ENCODE measurements around the gene PHLDB1. TPM values are rescaled to one million over a fixed set of nuclear protein-coding genes. Genes with fewer than 3 reads are reported as not detected.

PHLDB1 gene
- total and polyA plus RNA-seq, 7 donors = 12.6 to 45.8 (median 27.7) TPM

DNA sequence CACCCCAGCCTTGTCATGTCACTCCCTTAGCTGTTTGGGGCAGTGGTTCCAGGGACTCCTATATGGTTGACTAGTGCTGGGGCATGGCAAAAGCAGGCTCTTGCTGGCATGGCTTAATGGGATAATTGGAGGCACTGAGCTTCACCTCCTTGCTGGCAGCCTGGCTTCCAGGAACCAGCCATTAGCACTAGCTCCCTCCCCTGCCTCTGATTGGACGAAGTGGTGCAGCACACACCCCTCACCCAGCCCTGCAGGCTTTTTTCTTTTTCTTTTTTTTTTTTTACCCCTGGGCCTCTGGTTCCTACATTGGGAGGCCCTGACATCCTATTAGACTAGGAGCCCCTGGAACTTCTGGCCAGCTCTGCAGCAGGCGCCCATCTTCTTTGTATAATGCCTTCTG is 18.6 kb downstream of the PHLDB1 start:
- H3K36me3 ChIP-seq (ENCODE audit: insufficient read depth in 1 of 2, low read depth in 1 of 2) = peaks cover 0 to 43% of the 10 kb centered on the region in 2 donors
- 88 to 91% (median 89%) methylated on average over 2 of the region's 2 CpGs for WGBS, 3 donors
- no peak overlapping the region for H3K4me3 ChIP-seq
- DNase-seq (peak in 1 of 2 donors; percentile 33), ATAC-seq (no peak)
- peaks cover 60% of the 10 kb centered on the region for H3K4me1 ChIP-seq
- TF ChIP-seq, protein P1, sequence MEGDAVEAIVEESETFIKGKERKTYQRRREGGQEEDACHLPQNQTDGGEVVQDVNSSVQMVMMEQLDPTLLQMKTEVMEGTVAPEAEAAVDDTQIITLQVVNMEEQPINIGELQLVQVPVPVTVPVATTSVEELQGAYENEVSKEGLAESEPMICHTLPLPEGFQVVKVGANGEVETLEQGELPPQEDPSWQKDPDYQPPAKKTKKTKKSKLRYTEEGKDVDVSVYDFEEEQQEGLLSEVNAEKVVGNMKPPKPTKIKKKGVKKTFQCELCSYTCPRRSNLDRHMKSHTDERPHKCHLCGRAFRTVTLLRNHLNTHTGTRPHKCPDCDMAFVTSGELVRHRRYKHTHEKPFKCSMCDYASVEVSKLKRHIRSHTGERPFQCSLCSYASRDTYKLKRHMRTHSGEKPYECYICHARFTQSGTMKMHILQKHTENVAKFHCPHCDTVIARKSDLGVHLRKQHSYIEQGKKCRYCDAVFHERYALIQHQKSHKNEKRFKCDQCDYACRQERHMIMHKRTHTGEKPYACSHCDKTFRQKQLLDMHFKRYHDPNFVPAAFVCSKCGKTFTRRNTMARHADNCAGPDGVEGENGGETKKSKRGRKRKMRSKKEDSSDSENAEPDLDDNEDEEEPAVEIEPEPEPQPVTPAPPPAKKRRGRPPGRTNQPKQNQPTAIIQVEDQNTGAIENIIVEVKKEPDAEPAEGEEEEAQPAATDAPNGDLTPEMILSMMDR (IDR thresholded peaks at IDR 0.05) = no peak
- intact Hi-C loops (cut with DNase I) = no loop called here
- H3K9me3 ChIP-seq = no peaks in the 10 kb centered on the region
- no peaks in the 10 kb centered on the region for H3K27me3 ChIP-seq (ENCODE audit: insufficient read depth in 3 of 3, low read length in 2 of 3)
- no peak overlapping the region for H3K27ac ChIP-seq

DNA sequence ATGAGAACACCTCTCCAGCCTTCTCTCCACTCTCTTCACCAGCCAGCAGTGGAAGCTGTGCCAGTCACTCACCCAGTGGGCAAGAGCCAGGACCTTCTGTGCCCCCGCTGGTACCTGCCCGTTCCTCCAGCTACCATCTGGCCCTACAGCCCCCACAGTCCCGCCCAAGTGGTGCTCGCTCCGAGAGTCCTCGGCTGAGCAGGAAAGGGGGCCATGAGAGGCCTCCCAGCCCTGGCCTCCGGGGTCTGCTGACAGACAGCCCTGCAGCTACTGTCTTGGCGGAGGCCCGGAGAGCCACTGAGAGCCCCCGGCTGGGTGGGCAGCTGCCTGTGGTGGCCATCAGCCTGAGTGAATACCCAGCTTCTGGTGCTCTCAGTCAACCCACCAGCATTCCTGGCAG is 20.2 kb downstream of the PHLDB1 start:
- H3K36me3 ChIP-seq (ENCODE audit: insufficient read depth in 1 of 2, low read depth in 1 of 2) = peaks cover 0 to 59% of the 10 kb centered on the region in 2 donors
- no peak overlapping the region for H3K27ac ChIP-seq
- no peak overlapping the region for H3K4me3 ChIP-seq
- no peaks in the 10 kb centered on the region for H3K27me3 ChIP-seq (ENCODE audit: insufficient read depth in 3 of 3, low read length in 2 of 3)
- peak in 1 of 2 donors; percentile 44 for DNase-seq
- H3K9me3 ChIP-seq = no peaks in the 10 kb centered on the region
- 84 to 91% (median 88%) methylated on average over 9 to 10 of the region's 10 CpGs for WGBS, 3 donors
- ATAC-seq = no peak
- TF ChIP-seq, protein P1 (IDR thresholded peaks at IDR 0.05) = no peak
- H3K4me1 ChIP-seq = peaks cover 48% of the 10 kb centered on the region
- intact Hi-C loops (cut with DNase I) = no loop called here

DNA sequence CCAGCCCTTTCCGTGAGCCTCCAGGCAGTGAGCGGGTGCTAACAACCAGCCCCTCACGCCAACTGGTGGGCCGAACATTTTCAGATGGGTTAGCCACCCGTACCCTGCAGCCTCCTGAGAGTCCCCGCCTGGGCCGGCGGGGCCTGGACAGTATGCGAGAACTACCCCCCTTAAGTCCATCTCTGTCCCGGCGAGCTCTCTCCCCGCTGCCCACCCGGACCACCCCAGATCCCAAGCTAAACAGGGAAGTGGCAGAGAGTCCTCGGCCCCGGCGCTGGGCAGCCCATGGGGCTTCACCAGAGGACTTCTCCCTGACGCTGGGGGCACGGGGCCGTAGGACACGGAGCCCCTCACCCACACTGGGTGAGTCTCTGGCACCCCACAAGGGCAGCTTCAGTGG is 20.6 kb downstream of the PHLDB1 start:
- Histone ChIP-seq H3K4me3 (no peak overlapping the region), H3K4me1 (peaks cover 43% of the 10 kb centered on the region), H3K9me3 (no peaks in the 10 kb centered on the region), H3K36me3 (ENCODE audit: insufficient read depth in 1 of 2, low read depth in 1 of 2) (peaks cover 0 to 64% of the 10 kb centered on the region in 2 donors), H3K27me3 (ENCODE audit: insufficient read depth in 3 of 3, low read length in 2 of 3) (no peaks in the 10 kb centered on the region), H3K27ac (peak overlapping the region; percentile 18)
- DNase-seq = no peak
- TF ChIP-seq, protein P1 (IDR thresholded peaks at IDR 0.05) = no peak
- no peak for ATAC-seq
- intact Hi-C loops (cut with DNase I) = no loop called here
- 77 to 84% (median 81%) methylated on average over 19 to 20 of the region's 20 CpGs for WGBS, 3 donors

DNA sequence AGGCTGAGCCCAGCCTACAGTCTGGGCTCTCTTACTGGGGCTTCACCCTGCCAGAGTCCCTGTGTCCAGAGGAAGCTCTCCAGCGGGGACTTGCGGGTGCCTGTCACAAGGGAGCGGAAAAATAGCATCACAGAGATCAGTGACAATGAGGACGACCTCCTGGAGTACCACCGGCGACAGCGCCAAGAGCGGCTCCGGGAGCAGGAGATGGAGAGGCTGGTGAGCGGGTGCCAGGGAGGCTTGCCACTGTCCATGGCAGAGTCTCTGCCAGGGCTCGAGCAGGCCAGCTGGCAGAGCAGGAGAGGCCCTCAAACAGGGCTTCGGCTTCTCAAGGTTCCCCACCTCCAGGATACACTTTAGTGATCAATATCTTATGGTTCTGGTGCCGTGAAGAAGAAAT is 21.0 kb downstream of the PHLDB1 start:
- TF ChIP-seq, protein P1 (IDR thresholded peaks at IDR 0.05) = no peak
- Histone ChIP-seq H3K9me3 (no peaks in the 10 kb centered on the region), H3K27me3 (ENCODE audit: insufficient read depth in 3 of 3, low read length in 2 of 3) (no peaks in the 10 kb centered on the region), H3K36me3 (ENCODE audit: insufficient read depth in 1 of 2, low read depth in 1 of 2) (peaks cover 0 to 64% of the 10 kb centered on the region in 2 donors), H3K4me3 (no peak overlapping the region), H3K27ac (peak overlapping the region; percentile 18), H3K4me1 (peaks cover 41% of the 10 kb centered on the region)
- ATAC-seq (peak; percentile 46 to 76 (median 62)), DNase-seq (peak; percentile 49 to 74)
- intact Hi-C loops (cut with DNase I) = no loop called here
- 24 to 40% (median 35%) methylated on average over 13 of the region's 13 CpGs for WGBS, 3 donors
